Measurements from ENCODE around the gene FOXO6.

DNA sequence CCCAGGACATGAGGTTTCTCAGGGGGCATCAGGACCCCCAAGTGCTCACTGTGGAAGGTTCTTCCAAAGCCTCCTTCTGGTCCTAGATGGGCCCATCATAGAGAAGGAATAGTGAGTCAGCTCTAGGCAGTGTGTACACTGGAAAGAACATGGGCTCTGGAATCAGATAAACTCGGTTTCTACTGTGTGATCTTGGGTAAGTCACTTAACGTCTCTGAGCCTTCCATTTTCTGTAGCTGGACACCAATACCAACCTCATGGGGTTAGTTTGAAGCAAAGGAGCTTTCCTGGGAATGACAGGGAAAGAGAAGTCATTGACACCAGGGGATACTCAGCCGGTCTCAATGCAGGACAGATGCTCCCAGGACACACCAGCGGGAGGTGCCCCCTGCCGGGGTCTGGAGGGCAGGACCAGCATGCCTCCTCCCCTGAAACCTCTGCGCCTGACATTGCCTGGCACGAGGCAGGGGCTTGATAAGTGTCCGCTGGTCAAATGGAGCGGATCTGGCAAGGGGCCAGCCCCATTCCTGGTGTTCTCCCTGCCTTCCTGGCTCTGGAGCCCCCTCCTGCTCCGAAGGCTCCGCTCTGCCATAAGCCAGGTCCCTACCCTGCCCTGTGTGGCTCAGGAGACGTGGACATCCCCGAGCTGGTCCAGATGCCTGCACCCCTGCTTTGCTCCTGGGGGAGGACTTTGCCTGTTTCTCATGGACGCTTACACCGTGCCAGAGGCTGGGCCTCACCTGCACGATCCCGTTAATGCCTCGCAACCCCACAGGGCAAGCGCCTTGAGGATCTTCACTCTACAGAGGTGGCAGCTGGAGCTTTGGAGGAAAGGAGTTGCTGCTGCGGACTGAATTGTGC lies 70.5 kb downstream of the FOXO6 start:
- TF ChIP-seq, protein P1, sequence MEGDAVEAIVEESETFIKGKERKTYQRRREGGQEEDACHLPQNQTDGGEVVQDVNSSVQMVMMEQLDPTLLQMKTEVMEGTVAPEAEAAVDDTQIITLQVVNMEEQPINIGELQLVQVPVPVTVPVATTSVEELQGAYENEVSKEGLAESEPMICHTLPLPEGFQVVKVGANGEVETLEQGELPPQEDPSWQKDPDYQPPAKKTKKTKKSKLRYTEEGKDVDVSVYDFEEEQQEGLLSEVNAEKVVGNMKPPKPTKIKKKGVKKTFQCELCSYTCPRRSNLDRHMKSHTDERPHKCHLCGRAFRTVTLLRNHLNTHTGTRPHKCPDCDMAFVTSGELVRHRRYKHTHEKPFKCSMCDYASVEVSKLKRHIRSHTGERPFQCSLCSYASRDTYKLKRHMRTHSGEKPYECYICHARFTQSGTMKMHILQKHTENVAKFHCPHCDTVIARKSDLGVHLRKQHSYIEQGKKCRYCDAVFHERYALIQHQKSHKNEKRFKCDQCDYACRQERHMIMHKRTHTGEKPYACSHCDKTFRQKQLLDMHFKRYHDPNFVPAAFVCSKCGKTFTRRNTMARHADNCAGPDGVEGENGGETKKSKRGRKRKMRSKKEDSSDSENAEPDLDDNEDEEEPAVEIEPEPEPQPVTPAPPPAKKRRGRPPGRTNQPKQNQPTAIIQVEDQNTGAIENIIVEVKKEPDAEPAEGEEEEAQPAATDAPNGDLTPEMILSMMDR (IDR thresholded peaks at IDR 0.05): no peak
- TF ChIP-seq POLR2A (IDR thresholded peaks at IDR 0.05): no peak

All from transverse colon (tissue), 3 donors.